H1 (cell line): ENCODE measurements around the gene LLGL1. TPM values are rescaled to one million over a fixed set of nuclear protein-coding genes. Genes with fewer than 3 reads are reported as not detected.

Experiments used
- CTCF ChIA-PET: fragments of 300-600 bp; sonication (Branson Sonifier 250); formaldehyde crosslinking; loops from one replicate; lab custom pipeline; 2021; ENCODE audit not compliant: partially characterized antibody; lab: Charles Lee
- POLR2A ChIA-PET: fragments of 300-600 bp; sonication (Branson Sonifier 250); formaldehyde crosslinking; loops from one replicate; lab custom pipeline; 2021; ENCODE audit warnings: inconsistent platforms; ENCODE audit not compliant: partially characterized antibody; lab: Charles Lee
- DNase-seq, 2 experiments: peaks; one replicate each; pipeline versions ENCODE4 v3.0.0 to v3.0.0-alpha.2; 2010 to 2022; ENCODE audit warnings: low spot score in 2 of 2, low read depth in 1 of 2, mixed read lengths in 1 of 2
- FAIRE-seq: peaks from 2 replicates; lab custom pipeline; 2011; peaks lifted over from hg19 to GRCh38; lab: Jason Lieb, UNC
- H2AFZ ChIP-seq: 2 replicates; pipeline ENCODE4 v1.8.1; 2012; ENCODE audit warnings: low read length, inconsistent platforms
- H2AK5ac ChIP-seq: 2 replicates; pipeline ENCODE4 v1.6.1; 2013; ENCODE audit warnings: low read depth, low read length
- H2BK120ac ChIP-seq: replicated peaks from 2 replicates; pipeline ENCODE3; 2013; ENCODE audit warnings: low read depth, low read length, inconsistent platforms
- H2BK12ac ChIP-seq: 2 replicates; pipeline ENCODE4 v1.6.1; 2013; ENCODE audit warnings: low read depth, low read length
- H2BK15ac ChIP-seq: 2 replicates; pipeline ENCODE4 v1.6.1; 2013; ENCODE audit warnings: low read length
- H2BK20ac ChIP-seq: 2 replicates; pipeline ENCODE4 v1.6.1; 2013; ENCODE audit warnings: low read length
- H2BK5ac ChIP-seq: 2 replicates; pipeline ENCODE4 v1.6.1; 2013; ENCODE audit warnings: low read depth, low read length
- H3K14ac ChIP-seq: 2 replicates; pipeline ENCODE4 v1.6.1; 2013; ENCODE audit warnings: inconsistent platforms; ENCODE audit not compliant: insufficient read length
- H3K18ac ChIP-seq: 2 replicates; pipeline ENCODE4 v1.6.1; 2013; ENCODE audit warnings: low read length; ENCODE audit errors: extremely low read depth
- H3K23ac ChIP-seq: 2 replicates; pipeline ENCODE4 v1.6.1; 2013; ENCODE audit warnings: inconsistent platforms; ENCODE audit not compliant: insufficient read length
- H3K23me2 ChIP-seq: 2 replicates; pipeline ENCODE4 v1.6.1; 2013; ENCODE audit warnings: low read depth, low read length
- H3K27ac ChIP-seq: 2 replicates; pipeline ENCODE4 v1.6.1; 2011; ENCODE audit warnings: low read depth, low read length, inconsistent platforms
- H3K27me3 ChIP-seq, 4 experiments: replicated peaks in 1 of 4; 1 replicate in 1 of 4; 2 replicates in 3 of 4; pipeline versions ENCODE4 v1.6.1 to v1.8.1; 2011 to 2013; ENCODE audit warnings: low read length in 3 of 4, mild to moderate bottlenecking in 3 of 4, inconsistent platforms in 2 of 4, mixed read lengths in 2 of 4, moderate library complexity in 1 of 4; ENCODE audit not compliant: control insufficient read depth in 3 of 4, insufficient read depth in 3 of 4; ENCODE audit errors: extremely low read depth in 1 of 4
- H3K36me3 ChIP-seq, 4 experiments: 2 replicates each; pipeline versions ENCODE4 v1.6.1 to v1.8.1; 2011 to 2013; ENCODE audit warnings: mild to moderate bottlenecking in 4 of 4, low read length in 3 of 4, moderate library complexity in 2 of 4, control low read depth in 1 of 4, inconsistent platforms in 1 of 4; ENCODE audit not compliant: insufficient read depth in 4 of 4, control insufficient read depth in 2 of 4
- H3K4ac ChIP-seq: replicated peaks from 2 replicates; pipeline ENCODE3; 2013; ENCODE audit warnings: low read length, low read depth, mixed read lengths, inconsistent platforms; ENCODE audit not compliant: insufficient read length
- H3K4me1 ChIP-seq, 4 experiments: replicated peaks in 1 of 4; 1 replicate in 1 of 4; 2 replicates in 3 of 4; pipeline versions ENCODE4 v1.6.1 to v1.8.1; 2011 to 2013; ENCODE audit warnings: low read length in 3 of 4, inconsistent platforms in 2 of 4, mixed read lengths in 1 of 4; ENCODE audit not compliant: insufficient read depth in 4 of 4, control insufficient read depth in 3 of 4
- H3K4me2 ChIP-seq, 2 experiments: 2 replicates each; pipeline versions ENCODE4 v1.6.1 to v1.8.1; 2011 to 2013; ENCODE audit warnings: low read depth in 2 of 2, low read length in 2 of 2, control low read depth in 1 of 2, inconsistent platforms in 1 of 2, mild to moderate bottlenecking in 1 of 2; ENCODE audit not compliant: insufficient read depth in 1 of 2
- H3K4me3 ChIP-seq, 4 experiments: fragments of 200-600, 300-600 bp in 1 of 4; sonication (generic), shearing (Covaris generic), sonication (Bioruptor Twin) in 1 of 4; 2 replicates each; pipeline versions ENCODE4 v1.5.1 to v1.8.1; 2011 to 2016; ENCODE audit warnings: low read length in 4 of 4, low read depth in 3 of 4, control low read depth in 2 of 4, inconsistent platforms in 2 of 4, mild to moderate bottlenecking in 2 of 4, mixed read lengths in 1 of 4, moderate library complexity in 1 of 4; ENCODE audit not compliant: insufficient read depth in 2 of 4; ENCODE audit errors: extremely low read depth in 1 of 4
- H3K56ac ChIP-seq: replicated peaks from 2 replicates; pipeline ENCODE3; 2013; ENCODE audit warnings: low read depth, mild to moderate bottlenecking, mixed read lengths, low read length, inconsistent platforms; ENCODE audit not compliant: insufficient read length
- H3K79me1 ChIP-seq: 2 replicates; pipeline ENCODE4 v1.6.1; 2013; ENCODE audit warnings: low read depth, low read length, control low read depth
- H3K79me2 ChIP-seq, 2 experiments: 2 replicates each; pipeline versions ENCODE4 v1.6.1 to v1.8.1; 2012 to 2013; ENCODE audit warnings: low read length in 2 of 2, mild to moderate bottlenecking in 2 of 2, inconsistent platforms in 1 of 2; ENCODE audit not compliant: insufficient read depth in 2 of 2, control insufficient read depth in 1 of 2
- H3K9ac ChIP-seq, 4 experiments: replicated peaks in 1 of 4; 1 replicate in 1 of 4; 2 replicates in 3 of 4; pipeline versions ENCODE4 v1.6.1 to v1.8.1; 2011 to 2013; ENCODE audit warnings: low read depth in 3 of 4, low read length in 3 of 4, control low read depth in 2 of 4, mild to moderate bottlenecking in 2 of 4, moderate library complexity in 2 of 4, inconsistent platforms in 1 of 4; ENCODE audit errors: extremely low read depth in 1 of 4
- H3K9me3 ChIP-seq, 2 experiments: 2 replicates each; pipeline versions ENCODE4 v1.6.1 to v1.8.1; 2012 to 2013; ENCODE audit warnings: mild to moderate bottlenecking in 2 of 2, moderate library complexity in 2 of 2, control low read depth in 1 of 2, inconsistent platforms in 1 of 2, low read depth in 1 of 2, low read length in 1 of 2, mixed read lengths in 1 of 2; ENCODE audit not compliant: insufficient read depth in 2 of 2
- H4K20me1 ChIP-seq, 2 experiments: replicated peaks in 1 of 2; 2 replicates each; pipeline versions ENCODE3 to v1.8.1; 2011 to 2013; ENCODE audit warnings: inconsistent platforms in 2 of 2, low read length in 2 of 2, mild to moderate bottlenecking in 1 of 2; ENCODE audit not compliant: insufficient read depth in 2 of 2, control insufficient read depth in 1 of 2
- H4K5ac ChIP-seq: 2 replicates; pipeline ENCODE4 v1.6.1; 2013; ENCODE audit warnings: low read length, low read depth, mixed read lengths, inconsistent platforms; ENCODE audit not compliant: insufficient read length
- H4K8ac ChIP-seq: 2 replicates; pipeline ENCODE4 v1.8.0; 2013; ENCODE audit warnings: mild to moderate bottlenecking, moderate library complexity, low read length, inconsistent platforms; ENCODE audit not compliant: insufficient read depth; ENCODE audit errors: extremely low read depth
- H4K91ac ChIP-seq: replicated peaks from 2 replicates; pipeline ENCODE3; 2013; ENCODE audit warnings: low read length, mixed read lengths, inconsistent platforms; ENCODE audit not compliant: insufficient read length
- CBX5 ChIP-seq: fragments of 300-800, 300-1000 bp; sonication (generic); IDR thresholded peaks from 2 replicates; pipeline ENCODE4 v1.7.1; 2016; ENCODE audit warnings: antibody characterized with exemption, low read length, low read depth
- EGR1 ChIP-seq: IDR thresholded peaks from 2 replicates; pipeline ENCODE4 v1.6.1; 2011; ENCODE audit warnings: low read depth, low read length, borderline replicate concordance
- TCF12 ChIP-seq: IDR thresholded peaks from 2 replicates; pipeline ENCODE4 v1.6.1; 2011; ENCODE audit warnings: low read depth, mild to moderate bottlenecking, low read length
- WGBS, 2 experiments: shearing (Covaris generic) in 1 of 2; methylation state at CpG; one replicate each; pipeline versions ENCODE4 v1.1.6 to v1.1.7; 2013 to 2015; ENCODE audit warnings: low lambda C conversion rate in 2 of 2, mixed read lengths in 2 of 2, inconsistent platforms in 1 of 2, low coverage in 1 of 2, missing lambda C conversion rate in 1 of 2; ENCODE audit not compliant: insufficient replicate concordance in 2 of 2, insufficient coverage in 1 of 2, insufficient read length in 1 of 2; ENCODE audit errors: extremely low coverage in 1 of 2, missing lambda C conversion rate in 1 of 2; 5-methylcytosine and 5-hydroxymethylcytosine counted together
- polyA plus RNA-seq, 7 experiments: library from polyadenylated mRNA; depleted of rRNA in 3 of 7; stranded (reverse) in 5 of 7; unstranded in 2 of 7; fragments of >200 nt in 5 of 7; fragments of 200-250 nt in 2 of 7; gene quantifications; 1 replicate in 5 of 7; 2 replicates in 1 of 7; 4 replicates in 1 of 7; pipeline versions ENCODE4 v1.2.1 to v1.2.3, GENCODE V29; 2011 to 2013; ENCODE audit warnings: missing spikeins in 2 of 7, mixed read lengths in 2 of 7
- total RNA-seq: library from RNA; stranded (reverse); fragmentation: NEBNext Ultra II Directional; extraction: Animal tissue kit (Norgen Biotek cat#: 25700); gene quantifications from 2 replicates; pipeline ENCODE4 v1.2.1, GENCODE V29; 2021

LLGL1 gene
- total and polyA plus RNA-seq, 2 of the 8 experiments (the other 6 are each of a cell fraction or from before 2014, with no cell fraction given): 71.3 to 107 TPM

DNA sequence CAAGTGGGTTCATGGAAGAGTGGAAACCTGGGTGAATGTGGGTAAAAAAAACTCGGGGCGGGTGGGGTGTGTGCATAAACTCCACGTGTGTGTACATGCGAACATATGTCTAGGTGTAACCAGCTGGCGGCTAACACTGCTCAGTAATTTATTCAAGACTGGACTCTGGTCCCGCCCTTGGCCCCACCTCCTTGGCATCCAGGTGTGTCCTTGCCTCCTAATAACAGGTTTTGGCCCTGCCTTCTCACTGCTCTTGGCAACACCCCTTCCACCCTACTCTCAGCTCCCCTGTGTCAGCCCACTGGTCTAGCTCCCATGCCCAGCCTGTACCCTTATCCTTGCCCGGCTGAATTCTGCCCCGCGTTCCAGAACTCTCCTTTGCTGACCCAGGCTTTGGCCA, 24.8 kb downstream of the LLGL1 start:
- Histone ChIP-seq H3K56ac (no peak overlapping the region), H3K23ac (no peak overlapping the region), H2AK5ac (no peak overlapping the region), H4K5ac (no peak overlapping the region), H3K4ac (no peak overlapping the region), H4K91ac (no peak overlapping the region), H3K79me1 (peaks cover 3% of the 10 kb centered on the region; the same call in 1 of the 2 replicates), H3K14ac (no peak overlapping the region), H3K79me2 (no peaks in the 10 kb centered on the region), H2AFZ (no peak overlapping the region), H2BK20ac (no peak overlapping the region), H3K27ac (no peak overlapping the region), H3K36me3 (peaks cover 43 to 68% (median 63%) of the 10 kb centered on the region in 4 experiments), H4K20me1 (peaks cover 8 to 14% of the 10 kb centered on the region in 2 experiments), H3K9me3 (no peaks in the 10 kb centered on the region), H3K4me1 (peaks cover 0 to 16% (median 9%) of the 10 kb centered on the region in 4 experiments; a peak in 6 of 7 replicates), H2BK15ac (no peak overlapping the region), H3K4me2 (no peak overlapping the region), H3K9ac (no peak overlapping the region), H3K27me3 (no peaks in the 10 kb centered on the region), H2BK12ac (no peak overlapping the region), H2BK5ac (no peak overlapping the region), H3K23me2 (peaks cover 5% of the 10 kb centered on the region), H4K8ac (no peak overlapping the region), H3K4me3 (no peak overlapping the region), H3K18ac (no peak overlapping the region), H2BK120ac (no peak overlapping the region)
- 87% methylated on average over 9 of the region's 9 CpGs; no CpG with 5 or more reads in 1 of the 2 experiments for WGBS, 2 experiments
- DNase-seq (no peak), FAIRE-seq (no peak)
- CTCF ChIA-PET: interaction anchor here (1.0 to 3.6 kb wide), 5 partner anchors 9 to 70 kb away, joined by 3 to 19 read pairs (median 4); no protein-coding TSS in a partner anchor
- POLR2A ChIA-PET: interaction anchor here (0.6 to 13.9 kb wide), 10 partner anchors 9 to 1892 kb away, joined by 3 to 171 read pairs (median 4); partner anchors contain the start of genes FLII and MIEF2
- TF ChIP-seq EGR1: no peak
- no peak for TF ChIP-seq TCF12
- no peak for TF ChIP-seq CBX5
